ELF-1 (cell line): ENCODE measurements around the gene TRAF3.
A peak's percentile ranks its signal among the peaks of the same experiment; 100 is the strongest.
"Not testable (repeated sequence)": the region's sequence is repeated elsewhere in the genome, so short reads cannot be mapped to it uniquely, and the experiment has no call there.

Source experiments
- DNase-seq: peaks from one replicate; pipeline ENCODE4 v3.0.0-alpha.2; 2016; ENCODE audit warnings: low read depth, low spot score

TRAF3 gene

GRCh38 chr14:102891556-102891955, 114.3 kb downstream of the TRAF3 start:
- no peak for DNase-seq

- no peak for DNase-seq
Measured at GRCh38 chr14:102892651-102893050, 115.4 kb downstream of the TRAF3 start.

GRCh38 chr14:102893452-102893851, 116.2 kb downstream of the TRAF3 start:
- peak; percentile 41 for DNase-seq

- not testable (repeated sequence) for DNase-seq
Measured at GRCh38 chr14:102896735-102897134, 119.5 kb downstream of the TRAF3 start.

DNA sequence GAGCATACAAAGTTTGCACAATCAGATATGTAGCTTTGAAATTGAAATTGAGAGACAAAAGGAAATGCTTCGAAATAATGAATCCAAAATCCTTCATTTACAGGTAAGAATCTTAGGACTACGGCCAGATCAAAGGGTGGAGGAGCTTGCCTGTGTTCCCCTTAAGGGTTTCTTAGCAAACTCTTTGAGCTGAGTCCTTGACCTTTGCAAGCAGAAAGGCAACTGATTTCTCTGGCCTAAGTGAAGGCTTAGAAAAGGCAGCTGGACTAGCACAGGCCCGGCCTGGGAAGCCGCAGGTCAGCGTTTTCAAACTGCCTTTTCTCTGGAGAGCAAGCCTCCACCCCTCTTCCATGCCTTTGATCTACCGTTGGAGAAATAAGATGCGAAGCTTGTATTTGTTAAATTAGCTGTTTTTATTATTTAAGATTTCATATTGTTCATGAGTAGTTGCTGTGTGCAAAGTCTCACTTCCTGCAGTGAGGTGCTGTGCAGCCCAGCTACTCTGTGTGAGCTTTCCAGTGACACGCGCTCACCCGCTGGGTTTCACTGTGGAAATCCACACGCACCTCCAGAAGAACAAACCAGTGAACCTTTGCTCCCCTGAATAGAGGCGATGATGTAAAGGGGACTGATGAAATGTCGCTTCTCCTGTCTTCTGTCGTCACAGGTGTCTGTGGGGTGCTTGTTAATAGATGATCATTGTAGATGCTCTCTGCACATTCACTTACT, 120.2 kb downstream of the TRAF3 start:
- no peak for DNase-seq

GRCh38 chr14:102898298-102898697, 121.0 kb downstream of the TRAF3 start:
- DNase-seq = no peak

- no peak for DNase-seq
Measured at GRCh38 chr14:102898776-102899515, 121.7 kb downstream of the TRAF3 start.

- no peak for DNase-seq
Measured at GRCh38 chr14:102899516-102899900, 122.3 kb downstream of the TRAF3 start.

GRCh38 chr14:102900631-102901571, 123.7 kb downstream of the TRAF3 start:
- DNase-seq = no peak

DNA sequence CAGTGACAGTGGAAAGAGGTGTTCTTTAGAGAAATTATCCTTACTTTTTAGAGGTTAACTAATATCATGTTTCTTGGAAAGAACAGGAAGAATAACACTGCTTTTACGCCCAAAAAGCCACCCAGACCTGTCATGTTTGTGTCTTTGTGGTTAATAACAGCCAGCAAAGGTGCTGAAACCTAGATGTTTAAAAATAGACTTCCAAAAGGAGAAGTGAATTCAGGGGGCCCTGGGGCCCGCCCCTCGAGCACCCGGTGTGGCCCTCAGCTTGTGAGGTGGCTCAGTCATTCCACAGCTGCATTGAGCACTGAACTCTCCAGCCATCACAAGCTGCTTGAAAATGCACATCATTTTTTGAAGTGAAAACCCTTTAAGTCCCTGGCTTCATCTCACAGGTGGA, 124.4 kb downstream of the TRAF3 start:
- no peak for DNase-seq

DNA sequence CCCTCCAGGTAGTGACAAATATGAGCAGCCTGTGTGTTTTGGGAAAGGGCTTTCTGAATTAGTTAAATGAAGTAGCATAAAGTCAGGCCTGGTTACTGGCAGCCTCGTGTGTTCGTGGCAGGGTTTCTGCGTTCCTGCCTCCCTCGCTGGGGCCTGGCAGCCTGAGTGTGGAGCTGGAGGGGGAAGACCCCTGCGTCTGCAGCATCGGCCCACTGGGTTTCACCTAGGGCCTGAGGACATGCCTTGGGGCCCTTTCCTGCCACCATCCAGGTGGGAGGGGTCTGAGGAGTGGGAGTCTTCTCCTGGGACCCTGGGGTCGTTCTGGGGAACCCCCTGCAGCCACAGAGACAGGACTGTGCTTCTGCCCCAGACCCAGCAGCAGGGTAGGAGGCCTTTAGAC, 124.8 kb downstream of the TRAF3 start:
- no peak for DNase-seq

GRCh38 chr14:102902523-102903247, 125.4 kb downstream of the TRAF3 start:
- no peak for DNase-seq

DNA sequence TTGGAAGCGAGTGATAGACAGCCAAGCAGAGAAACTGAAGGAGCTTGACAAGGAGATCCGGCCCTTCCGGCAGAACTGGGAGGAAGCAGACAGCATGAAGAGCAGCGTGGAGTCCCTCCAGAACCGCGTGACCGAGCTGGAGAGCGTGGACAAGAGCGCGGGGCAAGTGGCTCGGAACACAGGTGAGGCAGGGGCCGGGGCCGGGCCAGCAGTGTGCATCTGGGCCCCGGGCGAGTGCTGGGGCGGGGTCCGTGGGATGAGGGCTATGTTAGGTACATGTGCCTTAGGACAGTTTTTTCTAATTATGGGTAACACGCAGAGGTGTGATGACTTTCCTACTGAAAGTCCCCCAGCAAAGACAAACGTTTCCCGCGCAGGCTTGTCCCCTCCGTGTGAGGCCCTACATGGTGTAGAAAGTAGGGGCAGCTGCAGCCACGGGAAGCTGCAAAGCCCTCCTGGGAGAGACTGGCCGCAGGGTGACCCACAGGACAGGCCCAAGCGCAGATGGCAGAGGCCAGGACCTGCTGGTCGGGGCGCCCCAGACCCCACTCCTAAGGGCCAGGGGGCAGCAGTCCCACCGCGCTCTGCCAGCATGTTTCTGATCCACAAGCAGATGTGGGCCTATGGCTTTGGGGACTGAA, 126.1 kb downstream of the TRAF3 start:
- DNase-seq = no peak

DNA sequence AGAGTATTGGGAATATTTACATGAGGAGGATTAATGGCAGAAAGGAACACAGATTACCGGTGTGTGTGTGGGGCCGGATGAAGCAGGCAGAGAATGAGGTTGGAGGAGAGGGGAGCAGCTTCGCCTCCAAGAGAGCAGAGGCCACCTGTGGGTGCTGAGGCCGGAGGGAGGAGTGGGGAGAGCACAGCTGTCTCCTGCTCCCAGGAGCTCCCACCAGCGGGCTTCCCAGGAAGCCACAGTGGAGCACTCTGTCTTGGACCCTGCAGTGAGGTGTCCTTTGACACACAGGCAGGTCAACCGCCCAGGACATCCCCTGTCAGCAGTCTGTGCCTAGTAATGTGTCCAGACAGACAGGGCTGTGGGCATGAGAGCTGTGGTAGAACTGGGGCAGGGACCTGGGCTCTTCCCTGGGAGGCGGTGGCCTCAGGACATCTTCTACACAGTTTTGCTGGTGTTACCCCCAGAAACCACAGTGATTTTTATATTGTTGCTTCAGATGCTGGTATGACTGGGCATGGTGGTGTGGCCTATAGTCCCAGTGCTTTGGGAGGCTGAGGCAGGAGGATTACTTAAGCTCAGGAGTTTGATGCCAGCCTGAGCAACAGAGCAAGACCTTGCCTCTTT, 126.8 kb downstream of the TRAF3 start:
- DNase-seq = no peak

DNA sequence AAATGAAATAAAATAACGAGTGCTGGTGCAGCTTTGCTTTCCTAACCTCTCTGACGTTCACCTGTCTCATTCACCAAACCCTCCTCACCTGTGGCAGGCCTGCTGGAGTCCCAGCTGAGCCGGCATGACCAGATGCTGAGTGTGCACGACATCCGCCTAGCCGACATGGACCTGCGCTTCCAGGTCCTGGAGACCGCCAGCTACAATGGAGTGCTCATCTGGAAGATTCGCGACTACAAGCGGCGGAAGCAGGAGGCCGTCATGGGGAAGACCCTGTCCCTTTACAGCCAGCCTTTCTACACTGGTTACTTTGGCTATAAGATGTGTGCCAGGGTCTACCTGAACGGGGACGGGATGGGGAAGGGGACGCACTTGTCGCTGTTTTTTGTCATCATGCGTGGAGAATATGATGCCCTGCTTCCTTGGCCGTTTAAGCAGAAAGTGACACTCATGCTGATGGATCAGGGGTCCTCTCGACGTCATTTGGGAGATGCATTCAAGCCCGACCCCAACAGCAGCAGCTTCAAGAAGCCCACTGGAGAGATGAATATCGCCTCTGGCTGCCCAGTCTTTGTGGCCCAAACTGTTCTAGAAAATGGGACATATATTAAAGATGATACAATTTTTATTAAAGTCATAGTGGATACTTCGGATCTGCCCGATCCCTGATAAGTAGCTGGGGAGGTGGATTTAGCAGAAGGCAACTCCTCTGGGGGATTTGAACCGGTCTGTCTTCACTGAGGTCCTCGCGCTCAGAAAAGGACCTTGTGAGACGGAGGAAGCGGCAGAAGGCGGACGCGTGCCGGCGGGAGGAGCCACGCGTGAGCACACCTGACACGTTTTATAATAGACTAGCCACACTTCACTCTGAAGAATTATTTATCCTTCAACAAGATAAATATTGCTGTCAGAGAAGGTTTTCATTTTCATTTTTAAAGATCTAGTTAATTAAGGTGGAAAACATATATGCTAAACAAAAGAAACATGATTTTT, 128.2 kb downstream of the TRAF3 start:
- DNase-seq = no peak

GRCh38 chr14:102906616-102907302, 129.5 kb downstream of the TRAF3 start:
- DNase-seq = no peak

DNA sequence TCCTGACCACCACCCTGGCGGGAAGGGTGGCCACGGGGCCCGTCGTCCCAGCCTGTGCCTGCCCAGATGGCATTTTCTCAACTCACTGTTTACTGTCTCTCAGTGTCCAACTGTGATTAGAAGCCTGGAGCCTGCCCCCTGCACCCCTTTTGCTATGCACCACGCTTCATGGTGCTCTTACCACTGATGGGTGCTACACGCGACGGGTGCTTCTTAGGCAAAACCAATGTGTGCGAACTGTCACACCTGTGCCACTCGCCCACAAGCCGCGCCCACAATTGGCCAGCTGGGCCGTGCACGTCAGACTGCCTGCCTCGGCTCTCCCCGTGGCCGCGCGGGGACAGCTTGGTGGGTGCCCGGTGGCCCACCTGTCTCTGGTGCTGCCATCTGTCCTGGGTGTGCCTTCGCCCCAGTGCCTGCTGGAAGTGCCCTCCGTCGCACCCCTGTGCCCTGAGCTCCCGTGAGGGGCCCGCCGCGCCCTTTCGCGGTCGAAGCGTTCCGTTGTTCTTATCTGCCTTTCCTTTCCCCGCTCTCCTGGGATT, 130.1 kb downstream of the TRAF3 start:
- DNase-seq = no peak

- DNase-seq = no peak
Measured at GRCh38 chr14:102907980-102908730, 130.9 kb downstream of the TRAF3 start.
